Right hindlimb (tissue), 1 donor: Measurements from ENCODE around the gene TRAPPC13.

Experiments used
- DNase-seq: peaks from one replicate; pipeline ENCODE4 v3.0.0-alpha.2; 2018

TRAPPC13 gene

GRCh38 chr5:65682148-65682547, 57.3 kb downstream of the TRAPPC13 start:
- no peak for DNase-seq

- no peak for DNase-seq
Observed at GRCh38 chr5:65693121-65693520, 68.3 kb downstream of the TRAPPC13 start.

GRCh38 chr5:65695162-65695755, 70.4 kb downstream of the TRAPPC13 start:
- no peak for DNase-seq

- DNase-seq: no peak
Observed at GRCh38 chr5:65695896-65696295, 71.1 kb downstream of the TRAPPC13 start.

- DNase-seq: no peak
Observed at GRCh38 chr5:65696892-65697291, 72.1 kb downstream of the TRAPPC13 start.

GRCh38 chr5:65699338-65699737, 74.5 kb downstream of the TRAPPC13 start:
- no peak for DNase-seq

- no peak for DNase-seq
Observed at GRCh38 chr5:65702036-65702435, 77.2 kb downstream of the TRAPPC13 start.

- no peak for DNase-seq
Observed at GRCh38 chr5:65704621-65705239, 79.9 kb downstream of the TRAPPC13 start.

GRCh38 chr5:65707663-65708062, 82.8 kb downstream of the TRAPPC13 start:
- DNase-seq: no peak

- DNase-seq: no peak
Observed at GRCh38 chr5:65708145-65708544, 83.3 kb downstream of the TRAPPC13 start.
